Sigmoid colon (tissue), 7 donors: ENCODE measurements around the gene TBC1D20. TPM values are rescaled to one million over a fixed set of nuclear protein-coding genes. Genes with fewer than 3 reads are reported as not detected.

Experiments used
- DNase-seq: peaks from one replicate; pipeline ENCODE4 v3.0.0-alpha.2; 2019
- H3K27ac ChIP-seq, 4 donors: fragments of 200-600 bp; sonication (generic); one replicate each; pipeline ENCODE4 v1.5.1; 2016 to 2019; ENCODE audit warnings: mild to moderate bottlenecking in 1 of 4
- H3K27me3 ChIP-seq, 3 donors: fragments of 200-600 bp; sonication (generic); one replicate each; pipeline ENCODE4 v1.5.1; 2019; ENCODE audit warnings: mild to moderate bottlenecking in 1 of 3
- H3K36me3 ChIP-seq, 4 donors: fragments of 200-600 bp; sonication (generic); one replicate each; pipeline ENCODE4 v1.5.1; 2016 to 2019
- H3K4me1 ChIP-seq, 4 donors: fragments of 200-600 bp; sonication (generic); one replicate each; pipeline ENCODE4 v1.5.1; 2017 to 2019
- H3K4me3 ChIP-seq, 4 donors: fragments of 200-600 bp; sonication (generic); one replicate each; pipeline ENCODE4 v1.5.1; 2017 to 2019; ENCODE audit warnings: mild to moderate bottlenecking in 2 of 4, moderate library complexity in 1 of 4
- H3K9me3 ChIP-seq, 4 donors: fragments of 200-600 bp in 3 of 4; sonication (generic) in 3 of 4; one replicate each; pipeline versions ENCODE4 v1.5.1 to v1.6.1; 2013 to 2019
- CTCF ChIP-seq, 4 experiments: fragments of 450-650 bp in 3 of 4; fragments of 200-600 bp in 1 of 4; IDR thresholded peaks; one replicate each; pipeline ENCODE4 v1.5.1; 2016 to 2019; ENCODE audit warnings: antibody characterized with exemption in 4 of 4, mild to moderate bottlenecking in 3 of 4, moderate library complexity in 2 of 4
- EP300 ChIP-seq, 4 donors: sonication (generic); formaldehyde crosslinking; IDR thresholded peaks; one replicate each; pipeline ENCODE4 v1.6.1; 2017; ENCODE audit warnings: antibody characterized with exemption in 4 of 4
- POLR2A ChIP-seq, 2 donors: fragments of 450-650 bp; IDR thresholded peaks; one replicate each; pipeline ENCODE4 v1.6.1; 2016; ENCODE audit warnings: antibody characterized with exemption in 2 of 2, mild to moderate bottlenecking in 2 of 2, moderate library complexity in 2 of 2
- POLR2AphosphoS5 ChIP-seq, 4 donors: sonication (generic); formaldehyde crosslinking; IDR thresholded peaks; one replicate each; pipeline ENCODE4 v1.6.1; 2017; ENCODE audit warnings: antibody characterized with exemption in 4 of 4
- WGBS, 2 donors: extraction: QIAGEN DNeasy Blood & Tissue Kit; methylation state at CpG; one replicate each; pipeline ENCODE4 v1.1.7; 2013; 5-methylcytosine and 5-hydroxymethylcytosine counted together
- intact Hi-C: fragments of 100-400 bp; cut with DNase I; formaldehyde crosslinking; loops from one replicate; pipeline ENCODE4 v1.15.1; 2023
- polyA plus RNA-seq, 3 donors: library from polyadenylated mRNA; stranded (reverse); fragments of 200-250 nt; gene quantifications; one replicate each; pipeline ENCODE4 v1.2.3, GENCODE V29; 2013
- total RNA-seq, 4 donors: library from RNA; depleted of rRNA; stranded (reverse); fragments of >200 nt; gene quantifications; one replicate each; pipeline ENCODE4 v1.1.0, GENCODE V29; 2016
- donor health status: healthy with polysubstance abuse.
- donor health status: Bipolar disorder and iron deficiency.
- donor health status: healthy.

The TBC1D20 gene
- total and polyA plus RNA-seq, 7 donors: 16.8 to 42.9 (median 32.6) TPM

DNA sequence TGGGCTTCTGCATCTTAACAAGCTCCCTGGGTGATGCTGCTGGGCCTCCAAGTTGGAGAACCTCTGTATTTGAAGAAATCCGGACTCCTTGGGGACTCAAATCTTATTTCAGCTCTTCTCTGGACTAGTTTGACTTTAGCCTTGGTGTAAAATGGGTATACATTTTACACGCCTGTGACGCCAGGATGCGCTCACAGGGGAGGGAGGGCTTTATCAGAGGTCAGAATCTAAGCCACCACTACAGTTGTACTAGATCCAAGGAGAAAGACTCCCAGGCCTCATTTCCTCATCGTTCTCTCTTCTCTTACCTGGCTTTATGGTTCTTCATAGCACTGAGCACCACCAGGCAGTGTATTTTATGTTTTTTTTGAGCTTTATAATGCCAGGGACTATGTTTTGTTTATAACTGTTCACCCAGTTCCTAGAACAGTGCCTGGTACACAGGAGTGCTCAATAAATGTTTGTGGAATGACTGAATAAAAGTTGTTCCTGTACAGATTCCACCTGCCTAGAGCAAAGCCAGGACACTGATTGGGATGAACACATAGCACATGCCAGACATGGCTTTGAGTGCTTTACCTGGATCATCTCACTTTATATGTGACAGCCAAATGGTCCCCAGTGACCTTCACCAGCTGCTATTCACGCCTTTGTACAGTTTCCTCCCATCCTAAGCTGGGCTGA is 59.3 kb downstream of the TBC1D20 start:
- Histone ChIP-seq H3K36me3 (no peaks in the 10 kb centered on the region), H3K4me1 (peaks cover 0 to 10% (median 7%) of the 10 kb centered on the region in 4 donors), H3K27ac (no peak overlapping the region), H3K27me3 (no peaks in the 10 kb centered on the region), H3K9me3 (no peaks in the 10 kb centered on the region), H3K4me3 (no peak overlapping the region)
- no peak for DNase-seq
- intact Hi-C loops: no loop called here
- 94 to 95% methylated on average over 6 of the region's 6 CpGs for WGBS, 2 donors
- TF ChIP-seq EP300 (IDR thresholded peaks at IDR 0.05): no peak
- TF ChIP-seq CTCF (IDR thresholded peaks at IDR 0.05): no peak
- no peak for TF ChIP-seq POLR2AphosphoS5 (IDR thresholded peaks at IDR 0.05)
- no peak for TF ChIP-seq POLR2A (IDR thresholded peaks at IDR 0.05)

- no peak overlapping the region for H3K27ac ChIP-seq
- no peak for DNase-seq
- peaks cover 0 to 9% (median 7%) of the 10 kb centered on the region in 4 donors for H3K4me1 ChIP-seq
- H3K9me3 ChIP-seq: no peaks in the 10 kb centered on the region
- H3K36me3 ChIP-seq: no peaks in the 10 kb centered on the region
- H3K4me3 ChIP-seq: no peak overlapping the region
- intact Hi-C loops: no loop called here
- H3K27me3 ChIP-seq: no peaks in the 10 kb centered on the region
- 60 to 90% methylated on average over 2 of the region's 2 CpGs for WGBS, 2 donors
- TF ChIP-seq CTCF (IDR thresholded peaks at IDR 0.05) (no peak), POLR2A (IDR thresholded peaks at IDR 0.05) (no peak), EP300 (IDR thresholded peaks at IDR 0.05) (no peak), POLR2AphosphoS5 (IDR thresholded peaks at IDR 0.05) (no peak)
These were observed 59.8 kb downstream of the TBC1D20 start for GRCh38 chr20:402496-402885.

DNA sequence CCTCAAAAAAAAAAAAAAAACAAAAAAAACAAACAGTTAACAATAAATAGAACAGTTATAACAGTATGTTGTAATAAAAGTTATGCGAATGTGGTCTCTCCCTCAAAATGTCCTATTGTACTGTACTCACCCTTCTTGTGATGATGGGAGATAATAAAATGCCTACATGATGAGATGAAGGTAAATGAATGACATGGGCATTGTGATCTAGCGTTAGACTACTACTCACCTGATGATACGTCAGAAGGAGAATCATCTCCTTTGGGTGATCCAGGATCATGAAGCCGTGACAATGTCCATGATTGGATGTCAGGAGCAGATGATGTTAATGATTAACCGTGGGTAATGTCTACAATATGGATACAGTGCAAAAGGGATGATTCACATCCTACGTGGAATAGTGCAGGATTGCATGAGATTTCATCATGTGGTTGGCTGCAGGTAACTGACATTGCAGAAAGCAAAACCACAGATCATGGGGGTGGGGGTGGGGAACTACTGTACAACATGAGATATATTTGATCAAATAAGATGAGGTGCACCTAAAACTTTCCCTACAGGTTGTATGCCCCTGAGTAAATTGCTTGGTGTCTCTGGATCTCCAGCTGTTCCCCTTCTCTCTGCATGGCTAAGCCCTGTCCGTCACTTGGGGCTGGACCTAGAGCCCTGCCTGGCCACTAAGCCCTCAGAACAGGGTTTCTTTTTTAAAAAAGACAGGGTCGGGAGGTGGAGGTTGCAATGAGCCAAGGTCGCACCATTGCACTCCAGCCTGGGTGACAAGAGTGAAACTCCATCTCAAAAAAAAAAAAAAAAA is 60.4 kb downstream of the TBC1D20 start:
- no peak overlapping the region for H3K27ac ChIP-seq
- no peaks in the 10 kb centered on the region for H3K27me3 ChIP-seq
- no peak for DNase-seq
- no peaks in the 10 kb centered on the region for H3K36me3 ChIP-seq
- no peak overlapping the region for H3K4me3 ChIP-seq
- intact Hi-C loops: no loop called here
- no peaks in the 10 kb centered on the region for H3K9me3 ChIP-seq
- WGBS, 2 donors: 38 to 66% methylated on average over 9 of the region's 9 CpGs
- peaks cover 0 to 3% (median 1%) of the 10 kb centered on the region in 4 donors for H3K4me1 ChIP-seq
- no peak for TF ChIP-seq POLR2AphosphoS5 (IDR thresholded peaks at IDR 0.05)
- no peak for TF ChIP-seq EP300 (IDR thresholded peaks at IDR 0.05)
- TF ChIP-seq POLR2A (IDR thresholded peaks at IDR 0.05): no peak
- no peak for TF ChIP-seq CTCF (IDR thresholded peaks at IDR 0.05)

GRCh38 chr20:400454-401275 is 61.7 kb downstream of the TBC1D20 start:
- Histone ChIP-seq H3K27ac (no peak overlapping the region), H3K36me3 (peaks cover 0 to 9% (median 0%) of the 10 kb centered on the region in 4 donors), H3K9me3 (no peaks in the 10 kb centered on the region), H3K27me3 (no peaks in the 10 kb centered on the region), H3K4me1 (no peaks in the 10 kb centered on the region), H3K4me3 (no peak overlapping the region)
- no peak for TF ChIP-seq CTCF (IDR thresholded peaks at IDR 0.05)
- TF ChIP-seq EP300 (IDR thresholded peaks at IDR 0.05): no peak
- no peak for TF ChIP-seq POLR2A (IDR thresholded peaks at IDR 0.05)
- TF ChIP-seq POLR2AphosphoS5 (IDR thresholded peaks at IDR 0.05): no peak
- no peak for DNase-seq
- 52 to 78% methylated on average over 5 of the region's 5 CpGs for WGBS, 2 donors
- intact Hi-C loops: no loop called here
